Gastrocnemius medialis (tissue), 4 donors: ENCODE data around the gene YWHAH. TPM values are rescaled to one million over a fixed set of nuclear protein-coding genes. Genes with fewer than 3 reads are reported as not detected.

ENCODE experiments used
- ATAC-seq, 2 donors: fragments of 150-250 bp; one replicate each; pipeline ENCODE4 v1.9.1; 2016
- DNase-seq, 2 donors: peaks; one replicate each; pipeline ENCODE4 v3.0.0-alpha.2; 2019
- H3K27ac ChIP-seq, 4 donors: fragments of 200-600 bp; sonication (generic); 1 replicate in 1 of 4; 2 replicates in 3 of 4; pipeline ENCODE4 v1.5.1; 2016 to 2018; ENCODE audit warnings: mild to moderate bottlenecking in 2 of 4, moderate library complexity in 1 of 4
- H3K27me3 ChIP-seq, 3 donors: fragments of 200-600 bp; sonication (generic) in 2 of 3; 1 replicate in 1 of 3; 2 replicates in 2 of 3; pipeline versions ENCODE4 v1.5.1 to v1.6.0; 2016 to 2019; ENCODE audit warnings: mild to moderate bottlenecking in 1 of 3, moderate library complexity in 1 of 3
- H3K36me3 ChIP-seq, 2 donors: fragments of 200-600 bp; sonication (generic) in 1 of 2; one replicate each; pipeline ENCODE4 v1.5.1; 2017 to 2018
- H3K4me1 ChIP-seq, 2 donors: fragments of 200-600 bp; sonication (generic) in 1 of 2; one replicate each; pipeline ENCODE4 v1.5.1; 2016 to 2017; ENCODE audit warnings: mild to moderate bottlenecking in 2 of 2
- H3K4me3 ChIP-seq, 4 donors: fragments of 200-600 bp; sonication (generic) in 3 of 4; 1 replicate in 1 of 4; 2 replicates in 3 of 4; pipeline ENCODE4 v1.5.1; 2016 to 2019; ENCODE audit warnings: mild to moderate bottlenecking in 2 of 4
- H3K9me3 ChIP-seq, 3 donors: fragments of 200-600 bp; sonication (generic) in 2 of 3; 1 replicate in 1 of 3; 2 replicates in 2 of 3; pipeline ENCODE4 v1.5.1; 2016 to 2019
- POLR2A ChIP-seq, 2 donors: fragments of 450-650 bp; IDR thresholded peaks; one replicate each; pipeline ENCODE4 v1.6.1; 2017; ENCODE audit warnings: antibody characterized with exemption in 2 of 2, mild to moderate bottlenecking in 2 of 2, moderate library complexity in 2 of 2
- in situ Hi-C, 4 donors: fragments of 200-750 bp; cut with MboI; loops; one replicate each; pipeline versions ENCODE4 v1.15.0 to v1.8.0; 2017; ENCODE audit warnings: low sequenced_read_pairs in 4 of 4
- intact Hi-C: fragments of 100-400 bp; cut with DNase I; formaldehyde crosslinking; loops from one replicate; pipeline ENCODE4 v1.15.1; 2023; ENCODE audit warnings: low total_unique reads
- total RNA-seq, 4 donors: library from RNA; depleted of rRNA; stranded (reverse); fragments of >200 nt; gene quantifications; one replicate each; pipeline versions ENCODE4 v1.1.0 to v1.2.3, GENCODE V29; 2016
- TF ChIP-seq, protein P1 (sequence below), 5 experiments: fragments of 450-650 bp in 3 of 5; fragments of 200-600 bp in 2 of 5; sonication (generic) in 2 of 5; IDR thresholded peaks in 4 of 5; conservative IDR thresholded peaks in 1 of 5; 1 replicate in 4 of 5; 2 replicates in 1 of 5; pipeline ENCODE4 v1.5.1; 2016 to 2019; ENCODE audit warnings: antibody characterized with exemption in 5 of 5, mild to moderate bottlenecking in 3 of 5, moderate library complexity in 3 of 5

YWHAH gene
- total RNA-seq, 4 donors from 2014 or later = 26.6 to 65.8 (median 45.7) TPM

DNA sequence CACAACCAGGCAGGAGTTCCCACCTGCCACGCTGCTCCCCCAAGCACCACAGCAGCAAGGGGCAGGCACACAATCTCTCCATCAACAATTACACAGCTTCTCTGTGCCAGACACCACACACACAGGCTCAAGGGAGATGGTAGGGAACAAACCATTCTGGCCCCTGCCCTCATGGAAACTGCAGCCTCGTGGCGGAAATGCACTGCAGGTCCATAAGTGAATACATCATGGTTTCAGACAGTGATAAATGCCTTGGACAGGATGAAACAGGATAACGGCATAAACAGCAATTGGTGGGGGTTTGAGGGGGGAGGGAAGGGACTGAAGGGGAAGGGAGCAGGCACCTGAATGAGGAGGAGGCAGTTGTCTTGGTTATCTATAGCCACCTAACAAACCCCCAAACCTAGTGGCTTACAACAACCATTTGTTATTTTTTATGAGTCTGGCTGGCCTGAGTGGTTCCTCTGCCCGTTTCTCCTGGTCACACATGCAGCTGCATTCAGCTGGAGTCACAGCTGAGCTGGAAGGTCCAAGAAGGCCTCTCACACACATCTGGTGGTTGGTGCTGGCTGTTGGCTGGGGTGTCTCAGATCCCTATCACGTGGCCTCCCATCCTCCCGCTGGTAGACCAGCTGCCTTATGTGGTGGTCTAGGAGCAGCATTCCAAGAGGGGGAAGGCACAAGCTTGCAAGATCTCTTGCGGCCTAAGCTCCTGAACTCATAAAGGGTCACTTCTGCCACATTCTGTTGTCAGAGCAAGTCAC lies 15.0 kb upstream of the YWHAH start:
- no peak for ATAC-seq
- H3K36me3 ChIP-seq = no peaks in the 10 kb centered on the region
- no peaks in the 10 kb centered on the region for H3K4me1 ChIP-seq
- DNase-seq = no peak
- intact Hi-C loops (no loop called here), in situ Hi-C loops (loop anchor here in 1 of 4 donors (25.0 kb wide), 1 partner anchor 267 kb away; the partner anchor contains the start of gene PISD)
- no peaks in the 10 kb centered on the region for H3K9me3 ChIP-seq
- H3K4me3 ChIP-seq = no peak overlapping the region
- H3K27ac ChIP-seq = no peak overlapping the region
- H3K27me3 ChIP-seq = no peaks in the 10 kb centered on the region
- TF ChIP-seq POLR2A (IDR thresholded peaks at IDR 0.05) = no peak
- TF ChIP-seq, protein P1, sequence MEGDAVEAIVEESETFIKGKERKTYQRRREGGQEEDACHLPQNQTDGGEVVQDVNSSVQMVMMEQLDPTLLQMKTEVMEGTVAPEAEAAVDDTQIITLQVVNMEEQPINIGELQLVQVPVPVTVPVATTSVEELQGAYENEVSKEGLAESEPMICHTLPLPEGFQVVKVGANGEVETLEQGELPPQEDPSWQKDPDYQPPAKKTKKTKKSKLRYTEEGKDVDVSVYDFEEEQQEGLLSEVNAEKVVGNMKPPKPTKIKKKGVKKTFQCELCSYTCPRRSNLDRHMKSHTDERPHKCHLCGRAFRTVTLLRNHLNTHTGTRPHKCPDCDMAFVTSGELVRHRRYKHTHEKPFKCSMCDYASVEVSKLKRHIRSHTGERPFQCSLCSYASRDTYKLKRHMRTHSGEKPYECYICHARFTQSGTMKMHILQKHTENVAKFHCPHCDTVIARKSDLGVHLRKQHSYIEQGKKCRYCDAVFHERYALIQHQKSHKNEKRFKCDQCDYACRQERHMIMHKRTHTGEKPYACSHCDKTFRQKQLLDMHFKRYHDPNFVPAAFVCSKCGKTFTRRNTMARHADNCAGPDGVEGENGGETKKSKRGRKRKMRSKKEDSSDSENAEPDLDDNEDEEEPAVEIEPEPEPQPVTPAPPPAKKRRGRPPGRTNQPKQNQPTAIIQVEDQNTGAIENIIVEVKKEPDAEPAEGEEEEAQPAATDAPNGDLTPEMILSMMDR (IDR thresholded peaks at IDR 0.05 in 4 of 5, conservative IDR thresholded peaks at IDR 0.05 in 1 of 5) = no peak

DNA sequence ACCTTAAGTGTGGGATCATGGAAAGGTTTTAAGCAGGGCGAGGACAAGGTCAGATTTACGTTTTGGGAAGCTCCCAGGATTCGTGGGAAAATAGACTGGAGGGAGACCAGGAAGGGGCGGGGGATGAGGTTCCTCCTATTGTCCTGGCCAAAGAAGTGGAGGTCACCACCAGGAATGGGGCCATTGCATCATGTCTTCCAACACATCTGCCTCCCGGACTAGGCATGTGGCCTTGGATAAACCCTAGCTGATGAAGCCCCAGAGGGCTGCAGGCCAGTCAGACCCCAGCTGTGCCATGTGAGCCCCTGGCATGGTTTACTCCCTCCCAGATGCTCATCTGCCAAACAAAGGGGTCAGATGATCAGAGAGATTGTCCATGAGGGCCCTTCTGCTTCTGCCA lies 11.5 kb upstream of the YWHAH start:
- no peak overlapping the region for H3K27ac ChIP-seq
- no peak for DNase-seq
- intact Hi-C loops = no loop called here

DNA sequence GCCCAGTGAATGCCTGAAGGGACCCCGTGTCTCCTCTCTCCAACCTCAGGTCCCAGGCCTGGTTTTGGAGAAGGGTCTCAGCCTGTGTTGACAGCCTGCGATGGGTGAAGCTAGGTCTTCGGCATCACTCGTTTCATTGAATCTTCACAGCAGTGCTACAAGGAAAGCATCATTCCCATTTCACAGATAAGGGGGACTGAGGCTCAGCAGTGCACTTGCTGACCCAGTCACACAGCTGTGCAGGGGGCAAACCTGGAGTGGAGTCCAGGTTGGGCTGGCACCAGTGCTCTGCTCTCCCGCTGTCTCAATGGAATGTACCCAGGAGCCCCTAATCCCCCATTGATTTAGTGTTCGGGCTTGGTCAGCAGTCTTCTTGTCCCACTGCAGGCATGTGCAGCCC lies 10.9 kb upstream of the YWHAH start:
- no peak overlapping the region for H3K4me3 ChIP-seq
- ATAC-seq (no peak), DNase-seq (no peak)
- no peaks in the 10 kb centered on the region for H3K9me3 ChIP-seq
- in situ Hi-C loops = loop anchor here in 1 of 4 donors (25.0 kb wide), 1 partner anchor 271 kb away; the partner anchor contains the start of gene PISD
- no peak overlapping the region for H3K27ac ChIP-seq
- H3K27me3 ChIP-seq = no peaks in the 10 kb centered on the region
- no peaks in the 10 kb centered on the region for H3K36me3 ChIP-seq
- intact Hi-C loops = no loop called here
- no peaks in the 10 kb centered on the region for H3K4me1 ChIP-seq
- no peak for TF ChIP-seq POLR2A (IDR thresholded peaks at IDR 0.05)
- TF ChIP-seq, protein P1 (IDR thresholded peaks at IDR 0.05 in 4 of 5, conservative IDR thresholded peaks at IDR 0.05 in 1 of 5) = no peak

More for the DNA sequence above, 11.5 kb upstream of the YWHAH start:
- Histone ChIP-seq H3K36me3 (no peaks in the 10 kb centered on the region), H3K9me3 (no peaks in the 10 kb centered on the region), H3K4me3 (no peak overlapping the region), H3K27me3 (no peaks in the 10 kb centered on the region), H3K4me1 (no peaks in the 10 kb centered on the region)
- in situ Hi-C loops = loop anchor here in 1 of 4 donors (25.0 kb wide), 1 partner anchor 271 kb away; the partner anchor contains the start of gene PISD
- TF ChIP-seq POLR2A (IDR thresholded peaks at IDR 0.05) = no peak
- TF ChIP-seq, protein P1 (IDR thresholded peaks at IDR 0.05 in 4 of 5, conservative IDR thresholded peaks at IDR 0.05 in 1 of 5) = no peak
- no peak for ATAC-seq

DNA sequence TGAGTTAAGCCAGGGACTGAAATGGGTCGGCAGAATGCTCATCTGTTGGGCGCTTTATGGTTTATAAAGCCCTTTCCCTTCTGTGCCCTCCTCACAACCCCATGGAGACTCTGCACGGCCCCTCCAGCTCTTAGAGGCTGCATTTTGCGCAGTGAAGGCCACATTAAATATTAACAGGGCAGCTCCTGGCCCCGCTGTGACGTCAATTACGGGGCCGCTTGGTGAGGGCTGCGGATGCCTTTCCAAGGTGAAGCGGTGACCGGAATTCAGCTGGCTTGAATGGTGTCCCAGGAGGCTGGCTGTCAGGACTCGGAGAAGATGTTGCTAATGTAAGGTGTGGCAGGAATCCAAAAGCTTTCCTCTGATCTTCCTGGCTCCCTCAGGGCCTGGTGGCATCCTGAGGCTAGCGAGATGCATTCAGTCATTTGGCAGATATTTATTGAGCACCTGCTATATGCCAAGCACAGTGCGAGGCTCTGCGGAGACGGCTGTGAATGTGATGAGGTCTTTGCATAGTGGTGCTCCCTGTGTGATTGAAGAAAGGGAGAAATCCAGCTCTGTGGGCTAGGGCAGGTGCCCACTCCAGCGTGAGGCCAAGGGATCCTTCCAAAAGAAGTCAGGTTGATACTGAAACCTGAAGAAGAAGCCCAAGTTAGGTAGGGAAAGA lies 10.4 kb upstream of the YWHAH start:
- no peaks in the 10 kb centered on the region for H3K4me1 ChIP-seq
- no peak overlapping the region for H3K27ac ChIP-seq
- no peaks in the 10 kb centered on the region for H3K36me3 ChIP-seq
- TF ChIP-seq, protein P1 (IDR thresholded peaks at IDR 0.05 in 4 of 5, conservative IDR thresholded peaks at IDR 0.05 in 1 of 5) = no peak
- no peak for TF ChIP-seq POLR2A (IDR thresholded peaks at IDR 0.05)
- H3K9me3 ChIP-seq = no peaks in the 10 kb centered on the region
- no peak for DNase-seq
- no peaks in the 10 kb centered on the region for H3K27me3 ChIP-seq
- no peak for ATAC-seq
- intact Hi-C loops (no loop called here), in situ Hi-C loops (loop anchor here in 1 of 4 donors (25.0 kb wide), 1 partner anchor 272 kb away; the partner anchor contains the start of gene PISD)
- H3K4me3 ChIP-seq = no peak overlapping the region
